OCI-LY3 (cell line): ENCODE results near the gene ITK.

Source experiments
- H2AFZ ChIP-seq: fragments of 200-600, 300-600 bp; shearing (Covaris generic); 2 replicates; pipeline ENCODE4 v1.6.0; 2014; ENCODE audit warnings: antibody characterized with exemption, low read depth, low read length
- H3K27ac ChIP-seq: fragments of 200-600, 300-600 bp; sonication (generic); 2 replicates; pipeline ENCODE4 v1.5.1; 2014; ENCODE audit warnings: mild to moderate bottlenecking, low read length, moderate library complexity, mixed read lengths
- H3K27me3 ChIP-seq: fragments of 200-600, 300-600 bp; sonication (generic); 2 replicates; pipeline ENCODE4 v1.6.1; 2014; ENCODE audit warnings: low read depth, low read length, mixed read lengths
- H3K36me3 ChIP-seq: fragments of 200-600, 300-600 bp; sonication (generic); replicated peaks from 2 replicates; pipeline ENCODE3; 2014; ENCODE audit warnings: low read depth, low read length, mixed read lengths
- H3K4me1 ChIP-seq: fragments of 300-600, 200-600 bp; sonication (generic); 2 replicates; pipeline ENCODE4 v1.6.1; 2014; ENCODE audit warnings: low read length, mixed read lengths
- H3K4me2 ChIP-seq: fragments of 200-600, 300-600 bp; sonication (generic); 2 replicates; pipeline ENCODE4 v1.6.1; 2014; ENCODE audit warnings: low read length, mixed read lengths
- H3K4me3 ChIP-seq: fragments of 300-600, 200-600 bp; sonication (generic); 2 replicates; pipeline ENCODE4 v1.5.1; 2014; ENCODE audit warnings: antibody characterized with exemption, mild to moderate bottlenecking, low read length, moderate library complexity
- H3K79me2 ChIP-seq: fragments of 300-600, 200-600 bp; shearing (Covaris generic); 2 replicates; pipeline ENCODE4 v1.6.1; 2014; ENCODE audit warnings: mild to moderate bottlenecking, low read length, mixed read lengths
- H3K9ac ChIP-seq: fragments of 300-600, 200-600 bp; shearing (Covaris generic); 2 replicates; pipeline ENCODE4 v1.6.0; 2014; ENCODE audit warnings: mild to moderate bottlenecking, low read length, moderate library complexity
- H3K9me3 ChIP-seq: fragments of 200-600, 300-600 bp; shearing (Covaris generic); 2 replicates; pipeline ENCODE4 v1.6.1; 2014; ENCODE audit warnings: low read length, mixed read lengths; ENCODE audit not compliant: insufficient read depth
- H4K20me1 ChIP-seq: fragments of 200-600, 300-600 bp; sonication (generic); 2 replicates; pipeline ENCODE4 v1.6.1; 2016; ENCODE audit warnings: low read length, mixed read lengths; ENCODE audit not compliant: insufficient read depth
- EZH2phosphoT487 ChIP-seq: fragments of 200-600 bp; shearing (Covaris generic); IDR thresholded peaks from 2 replicates; pipeline ENCODE4 v1.6.1; 2018; ENCODE audit warnings: antibody characterized with exemption, mixed run types, low read depth
- TF ChIP-seq, protein P1 (sequence below): fragments of 200-600, 300-600 bp; sonication (generic); IDR thresholded peaks from 2 replicates; pipeline ENCODE4 v1.5.1; 2014; ENCODE audit warnings: antibody characterized with exemption, low read length, low read depth

The ITK gene

GRCh38 chr5:157215514-157216167, 35.0 kb downstream of the ITK start:
- H3K27ac ChIP-seq, result no peak overlapping the region

GRCh38 chr5:157216391-157217142, 35.9 kb downstream of the ITK start:
- Histone ChIP-seq H3K4me3 (no peak overlapping the region), H3K4me1 (peaks cover 5% of the 10 kb centered on the region; the same call in 1 of the 2 replicates), H4K20me1 (no peaks in the 10 kb centered on the region), H3K27ac (no peak overlapping the region), H3K9me3 (no peaks in the 10 kb centered on the region), H3K4me2 (no peak overlapping the region), H3K79me2 (no peaks in the 10 kb centered on the region), H3K9ac (no peak overlapping the region), H3K36me3 (no peaks in the 10 kb centered on the region), H2AFZ (no peak overlapping the region), H3K27me3 (no peaks in the 10 kb centered on the region)
- TF ChIP-seq, protein P1, sequence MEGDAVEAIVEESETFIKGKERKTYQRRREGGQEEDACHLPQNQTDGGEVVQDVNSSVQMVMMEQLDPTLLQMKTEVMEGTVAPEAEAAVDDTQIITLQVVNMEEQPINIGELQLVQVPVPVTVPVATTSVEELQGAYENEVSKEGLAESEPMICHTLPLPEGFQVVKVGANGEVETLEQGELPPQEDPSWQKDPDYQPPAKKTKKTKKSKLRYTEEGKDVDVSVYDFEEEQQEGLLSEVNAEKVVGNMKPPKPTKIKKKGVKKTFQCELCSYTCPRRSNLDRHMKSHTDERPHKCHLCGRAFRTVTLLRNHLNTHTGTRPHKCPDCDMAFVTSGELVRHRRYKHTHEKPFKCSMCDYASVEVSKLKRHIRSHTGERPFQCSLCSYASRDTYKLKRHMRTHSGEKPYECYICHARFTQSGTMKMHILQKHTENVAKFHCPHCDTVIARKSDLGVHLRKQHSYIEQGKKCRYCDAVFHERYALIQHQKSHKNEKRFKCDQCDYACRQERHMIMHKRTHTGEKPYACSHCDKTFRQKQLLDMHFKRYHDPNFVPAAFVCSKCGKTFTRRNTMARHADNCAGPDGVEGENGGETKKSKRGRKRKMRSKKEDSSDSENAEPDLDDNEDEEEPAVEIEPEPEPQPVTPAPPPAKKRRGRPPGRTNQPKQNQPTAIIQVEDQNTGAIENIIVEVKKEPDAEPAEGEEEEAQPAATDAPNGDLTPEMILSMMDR, result no peak
- no peak for TF ChIP-seq EZH2phosphoT487

More at GRCh38 chr5:157215514-157216167, 35.0 kb downstream of the ITK start:
- Histone ChIP-seq H3K27me3 (no peaks in the 10 kb centered on the region), H3K9me3 (no peaks in the 10 kb centered on the region), H2AFZ (no peak overlapping the region), H3K36me3 (no peaks in the 10 kb centered on the region), H3K4me2 (no peak overlapping the region), H3K9ac (no peak overlapping the region), H3K4me3 (no peak overlapping the region), H3K4me1 (peaks cover 5% of the 10 kb centered on the region; the same call in 1 of the 2 replicates), H3K79me2 (no peaks in the 10 kb centered on the region), H4K20me1 (no peaks in the 10 kb centered on the region)
- TF ChIP-seq, protein P1, result no peak
- no peak for TF ChIP-seq EZH2phosphoT487

- TF ChIP-seq, protein P1, result no peak
- TF ChIP-seq EZH2phosphoT487, result no peak
- Histone ChIP-seq H2AFZ (no peak overlapping the region), H3K36me3 (no peaks in the 10 kb centered on the region), H3K4me2 (no peak overlapping the region), H3K9me3 (no peaks in the 10 kb centered on the region), H3K27ac (no peak overlapping the region), H3K9ac (no peak overlapping the region), H3K4me1 (peaks cover 5% of the 10 kb centered on the region; the same call in 1 of the 2 replicates), H3K4me3 (no peak overlapping the region), H4K20me1 (no peaks in the 10 kb centered on the region), H3K79me2 (no peaks in the 10 kb centered on the region), H3K27me3 (no peaks in the 10 kb centered on the region)
Observed at GRCh38 chr5:157217289-157218024, 36.8 kb downstream of the ITK start.
